Kidney epithelial cell (primary cell): ENCODE data around the gene TAB2. TPM values are rescaled to one million over a fixed set of nuclear protein-coding genes. Genes with fewer than 3 reads are reported as not detected.

Source experiments
- DNase-seq: peaks from one replicate; pipeline ENCODE4 v3.0.0-alpha.2; 2010; ENCODE audit warnings: low read depth
- H3K27me3 ChIP-seq: 2 replicates; pipeline ENCODE4 v1.6.0; 2011; ENCODE audit warnings: low read length; ENCODE audit not compliant: control insufficient read depth, insufficient read depth
- H3K36me3 ChIP-seq: 2 replicates; pipeline ENCODE4 v1.5.1; 2011; ENCODE audit warnings: low read length; ENCODE audit not compliant: control insufficient read depth, insufficient read depth
- H3K4me3 ChIP-seq: 2 replicates; pipeline ENCODE4 v1.5.1; 2011; ENCODE audit warnings: low read depth, mild to moderate bottlenecking, control low read depth, low read length
- total RNA-seq: library from RNA; depleted of rRNA; stranded (reverse); fragments of >200 nt; gene quantifications from 2 replicates; pipeline ENCODE4 v1.2.3, GENCODE V29; 2015
- TF ChIP-seq, protein P1 (sequence below): IDR thresholded peaks from 2 replicates; pipeline ENCODE4 v1.5.1; 2011; ENCODE audit warnings: mild to moderate bottlenecking, moderate library complexity, low read length, control low read depth, inconsistent platforms; ENCODE audit not compliant: insufficient read depth, poor library complexity, severe bottlenecking

The TAB2 gene
- total RNA-seq, 1 donor from 2014 or later: 30.7 TPM

DNA sequence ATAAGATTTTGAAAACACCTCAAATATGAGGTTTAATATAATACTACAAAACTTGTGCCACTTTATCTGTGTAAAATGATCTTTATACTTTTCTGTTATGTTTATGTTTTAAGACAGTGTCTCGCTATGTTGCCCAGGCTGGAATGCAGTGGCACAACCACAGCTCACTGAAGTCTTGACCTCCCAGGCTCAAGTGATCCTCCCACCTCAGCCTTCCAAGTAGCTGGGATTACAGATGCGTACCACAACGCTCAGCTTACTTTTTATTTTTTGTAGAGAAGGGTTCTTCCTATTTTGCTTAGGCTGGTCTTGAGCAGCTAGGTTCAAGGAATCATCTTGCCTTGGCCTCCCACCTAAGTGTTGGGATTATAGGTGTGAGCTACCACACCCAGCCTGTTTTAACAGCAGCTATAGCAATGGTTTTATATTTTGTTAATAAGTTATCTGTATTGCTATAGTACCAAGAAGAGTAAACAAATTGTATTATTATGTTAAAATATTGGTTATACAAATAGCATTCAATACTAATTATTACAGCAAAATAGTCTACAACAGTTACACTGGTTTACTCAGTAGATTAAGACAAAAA lies 8.2 kb downstream of the TAB2 start:
- DNase-seq: no peak
- H3K27me3 ChIP-seq: no peaks in the 10 kb centered on the region
- no peak overlapping the region for H3K4me3 ChIP-seq
- H3K36me3 ChIP-seq: no peaks in the 10 kb centered on the region
- TF ChIP-seq, protein P1, sequence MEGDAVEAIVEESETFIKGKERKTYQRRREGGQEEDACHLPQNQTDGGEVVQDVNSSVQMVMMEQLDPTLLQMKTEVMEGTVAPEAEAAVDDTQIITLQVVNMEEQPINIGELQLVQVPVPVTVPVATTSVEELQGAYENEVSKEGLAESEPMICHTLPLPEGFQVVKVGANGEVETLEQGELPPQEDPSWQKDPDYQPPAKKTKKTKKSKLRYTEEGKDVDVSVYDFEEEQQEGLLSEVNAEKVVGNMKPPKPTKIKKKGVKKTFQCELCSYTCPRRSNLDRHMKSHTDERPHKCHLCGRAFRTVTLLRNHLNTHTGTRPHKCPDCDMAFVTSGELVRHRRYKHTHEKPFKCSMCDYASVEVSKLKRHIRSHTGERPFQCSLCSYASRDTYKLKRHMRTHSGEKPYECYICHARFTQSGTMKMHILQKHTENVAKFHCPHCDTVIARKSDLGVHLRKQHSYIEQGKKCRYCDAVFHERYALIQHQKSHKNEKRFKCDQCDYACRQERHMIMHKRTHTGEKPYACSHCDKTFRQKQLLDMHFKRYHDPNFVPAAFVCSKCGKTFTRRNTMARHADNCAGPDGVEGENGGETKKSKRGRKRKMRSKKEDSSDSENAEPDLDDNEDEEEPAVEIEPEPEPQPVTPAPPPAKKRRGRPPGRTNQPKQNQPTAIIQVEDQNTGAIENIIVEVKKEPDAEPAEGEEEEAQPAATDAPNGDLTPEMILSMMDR: no peak

DNA sequence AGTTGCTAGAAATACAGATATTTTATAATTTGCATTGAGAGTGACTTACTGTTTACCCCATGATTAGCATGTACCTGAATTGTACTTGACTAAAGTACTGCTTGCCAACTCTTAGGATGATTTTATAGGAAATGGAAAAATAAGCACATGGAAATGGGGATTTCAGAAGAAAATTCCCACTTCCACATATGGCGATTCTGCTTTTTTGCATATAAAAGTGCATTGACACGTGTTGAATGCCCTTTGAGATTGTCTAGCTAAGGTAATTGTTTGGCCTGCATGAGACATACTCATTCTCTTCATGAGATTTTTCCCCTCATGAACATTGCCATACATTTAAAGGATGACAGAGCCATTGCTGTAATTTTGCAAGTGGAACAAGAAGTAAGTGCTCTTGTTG lies 10.1 kb downstream of the TAB2 start:
- H3K36me3 ChIP-seq: no peaks in the 10 kb centered on the region
- H3K4me3 ChIP-seq: no peak overlapping the region
- no peak for DNase-seq
- TF ChIP-seq, protein P1: no peak
- H3K27me3 ChIP-seq: no peaks in the 10 kb centered on the region

DNA sequence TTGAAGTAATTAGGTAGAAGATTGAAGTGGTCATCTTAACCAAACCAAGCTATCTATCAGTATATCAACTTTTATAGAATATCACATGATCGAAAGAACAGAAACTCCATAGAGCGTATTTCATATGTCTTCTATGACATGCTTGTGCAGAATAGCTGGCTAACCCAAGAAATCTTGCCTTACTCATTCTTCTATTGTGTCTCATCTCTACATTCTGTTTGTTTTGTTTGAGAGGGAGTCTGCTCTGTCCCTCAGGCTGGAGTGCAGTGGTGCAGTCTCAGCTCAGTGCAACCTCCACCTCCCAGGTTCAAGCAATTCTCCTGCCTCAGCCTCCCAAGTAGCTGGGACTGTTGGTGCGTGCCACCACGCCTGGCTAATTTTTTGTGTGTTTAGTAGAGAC lies 10.6 kb downstream of the TAB2 start:
- H3K27me3 ChIP-seq: no peaks in the 10 kb centered on the region
- no peak overlapping the region for H3K4me3 ChIP-seq
- no peaks in the 10 kb centered on the region for H3K36me3 ChIP-seq
- TF ChIP-seq, protein P1: no peak
- no peak for DNase-seq

DNA sequence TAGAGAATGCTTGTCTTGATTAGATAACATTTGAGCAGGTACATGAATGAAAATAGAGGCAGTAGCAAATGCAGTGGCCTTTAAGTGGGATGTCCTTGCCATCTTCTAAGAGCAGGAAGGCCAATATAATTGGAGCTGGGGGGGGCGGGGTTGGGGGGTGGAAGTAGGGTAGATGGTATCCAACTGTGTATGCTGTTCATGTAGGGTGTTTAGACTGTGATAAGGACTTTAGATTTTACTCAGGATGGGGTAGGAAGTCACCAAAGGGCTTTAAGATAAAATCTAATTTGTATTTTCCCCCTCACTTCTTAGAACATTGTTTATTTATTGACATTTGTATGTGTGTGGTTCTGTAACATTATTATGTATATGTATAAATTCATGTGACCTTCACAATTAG lies 12.0 kb downstream of the TAB2 start:
- Histone ChIP-seq H3K4me3 (no peak overlapping the region), H3K36me3 (no peaks in the 10 kb centered on the region), H3K27me3 (no peaks in the 10 kb centered on the region)
- DNase-seq: no peak
- TF ChIP-seq, protein P1: no peak

DNA sequence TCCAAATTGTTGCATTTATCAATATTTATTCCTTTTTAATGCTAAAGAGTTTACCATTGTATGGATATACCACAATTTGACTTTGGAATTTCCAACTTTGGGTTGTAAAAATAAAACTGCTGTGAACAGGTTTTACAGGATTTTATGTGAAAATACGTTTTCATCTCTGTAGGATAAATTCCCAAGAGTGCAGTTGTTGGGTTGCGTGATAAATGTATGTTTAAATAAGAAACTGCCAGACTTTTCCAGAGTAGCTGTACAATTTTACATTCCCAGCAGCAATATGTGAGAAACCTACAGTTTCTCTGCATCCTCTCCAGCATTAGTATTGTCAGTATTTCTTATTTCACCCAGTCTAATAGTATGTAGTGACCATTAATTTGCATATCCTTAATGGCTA lies 12.6 kb downstream of the TAB2 start:
- TF ChIP-seq, protein P1: no peak
- no peak overlapping the region for H3K4me3 ChIP-seq
- no peak for DNase-seq
- H3K36me3 ChIP-seq: no peaks in the 10 kb centered on the region
- H3K27me3 ChIP-seq: no peaks in the 10 kb centered on the region

DNA sequence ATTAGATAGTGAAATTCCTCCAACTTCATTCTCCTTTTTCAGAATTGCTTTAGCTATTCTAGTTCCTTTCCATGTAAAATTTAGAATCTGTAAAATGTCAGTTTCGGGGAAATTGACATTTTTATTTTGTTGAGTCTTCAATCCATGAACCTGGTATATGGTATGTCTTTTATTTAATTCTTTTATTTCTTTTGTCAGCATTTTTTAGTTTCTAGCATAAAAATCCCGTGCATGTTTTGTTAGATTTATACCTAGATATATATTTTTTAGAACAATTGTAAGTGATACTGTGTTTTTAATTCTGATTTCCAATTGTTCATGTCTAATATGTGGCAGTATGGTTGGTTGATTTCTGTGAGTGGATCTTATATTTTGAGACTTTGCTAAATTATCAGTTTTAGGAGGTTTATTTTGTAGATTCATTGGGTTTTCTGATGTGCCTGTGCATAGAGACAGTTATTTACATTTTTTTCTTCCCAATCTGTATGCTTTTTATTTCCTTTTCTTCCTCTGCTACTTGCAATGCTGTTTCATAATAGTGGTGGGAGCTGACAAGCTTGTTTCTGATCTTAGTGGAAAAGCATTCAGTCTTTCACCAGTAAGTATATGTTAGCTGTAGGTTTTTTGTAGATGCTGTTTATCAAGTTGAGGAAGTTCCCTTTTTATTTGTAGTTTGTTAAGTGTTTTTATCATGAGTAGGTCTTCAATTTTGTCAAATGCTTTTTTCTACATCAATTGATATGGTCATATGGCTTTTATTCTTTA lies 13.7 kb downstream of the TAB2 start:
- H3K36me3 ChIP-seq: no peaks in the 10 kb centered on the region
- H3K4me3 ChIP-seq: no peak overlapping the region
- TF ChIP-seq, protein P1: no peak
- no peaks in the 10 kb centered on the region for H3K27me3 ChIP-seq
- DNase-seq: no peak
